ENCODE measurements around the gene GSG1. TPM values are rescaled to one million over a fixed set of nuclear protein-coding genes. Genes with fewer than 3 reads are reported as not detected.

GSG1 gene
- total RNA-seq, 3 donors from 2014 or later (not counting 1 experiment from before 2014, with no cell fraction given): not detected

- TF ChIP-seq CTCF (IDR thresholded peaks at IDR 0.05): no peak
- H3K36me3 Mint-ChIP-seq: no peaks in the 10 kb centered on the region
- no peak overlapping the region for H3K4me3 ChIP-seq (ENCODE audit: low read length)
- no peak overlapping the region for H3K4me3 Mint-ChIP-seq
- H3K27me3 Mint-ChIP-seq (ENCODE audit: low read depth in 2 of 2): no peaks in the 10 kb centered on the region
- no peak overlapping the region for H3K27ac ChIP-seq (ENCODE audit: low read length)
- no peaks in the 10 kb centered on the region for H3K9me3 Mint-ChIP-seq
- H3K27me3 ChIP-seq (ENCODE audit: control insufficient read depth, insufficient read depth, low read length): no peaks in the 10 kb centered on the region
- no peak for ATAC-seq
- H3K27ac Mint-ChIP-seq: no peak overlapping the region
- intact Hi-C loops (cut with micrococcal nuclease): no loop called here
- DNase-seq: no peak
- WGBS (ENCODE audit: insufficient coverage): 95% methylated on average over 7 of the region's 8 CpGs
- H3K4me1 Mint-ChIP-seq: no peaks in the 10 kb centered on the region
- H3K36me3 ChIP-seq (ENCODE audit: control insufficient read depth, insufficient read depth, low read length): no peaks in the 10 kb centered on the region
- no peaks in the 10 kb centered on the region for H3K4me1 ChIP-seq (ENCODE audit: control insufficient read depth, insufficient read depth, low read length)
- H3K9me3 ChIP-seq (ENCODE audit: control insufficient read depth, insufficient read depth, low read length): no peaks in the 10 kb centered on the region
These were observed 24.0 kb downstream of the GSG1 start for GRCh38 chr12:13079440-13079906.

GRCh38 chr12:13075786-13076570 is 27.5 kb downstream of the GSG1 start:
- Histone ChIP-seq H3K4me3 (ENCODE audit: low read length) (no peak overlapping the region), H3K4me1 (ENCODE audit: control insufficient read depth, insufficient read depth, low read length) (no peaks in the 10 kb centered on the region), H3K27me3 (ENCODE audit: control insufficient read depth, insufficient read depth, low read length) (no peaks in the 10 kb centered on the region), H3K27ac (ENCODE audit: low read length) (no peak overlapping the region), H3K9me3 (ENCODE audit: control insufficient read depth, insufficient read depth, low read length) (no peaks in the 10 kb centered on the region), H3K36me3 (ENCODE audit: control insufficient read depth, insufficient read depth, low read length) (peaks cover 8% of the 10 kb centered on the region)
- Mint-ChIP-seq H3K4me1 (no peaks in the 10 kb centered on the region), H3K27ac (no peak overlapping the region), H3K36me3 (no peaks in the 10 kb centered on the region), H3K27me3 (ENCODE audit: low read depth in 2 of 2) (no peaks in the 10 kb centered on the region), H3K9me3 (no peaks in the 10 kb centered on the region), H3K4me3 (no peak overlapping the region)
- WGBS (ENCODE audit: insufficient coverage): 89% methylated on average over 12 of the region's 12 CpGs
- intact Hi-C loops (cut with micrococcal nuclease): no loop called here
- no peak for DNase-seq
- no peak for ATAC-seq
- TF ChIP-seq CTCF (IDR thresholded peaks at IDR 0.05): no peak

GRCh38 chr12:13075118-13075480 is 28.4 kb downstream of the GSG1 start:
- peaks cover 8% of the 10 kb centered on the region for H3K36me3 ChIP-seq (ENCODE audit: control insufficient read depth, insufficient read depth, low read length)
- Mint-ChIP-seq H3K27ac (no peak overlapping the region), H3K4me3 (no peak overlapping the region), H3K27me3 (ENCODE audit: low read depth in 2 of 2) (no peaks in the 10 kb centered on the region), H3K9me3 (no peaks in the 10 kb centered on the region), H3K36me3 (no peaks in the 10 kb centered on the region), H3K4me1 (no peaks in the 10 kb centered on the region)
- H3K27me3 ChIP-seq (ENCODE audit: control insufficient read depth, insufficient read depth, low read length): no peaks in the 10 kb centered on the region
- H3K9me3 ChIP-seq (ENCODE audit: control insufficient read depth, insufficient read depth, low read length): no peaks in the 10 kb centered on the region
- intact Hi-C loops (cut with micrococcal nuclease): no loop called here
- no peak overlapping the region for H3K27ac ChIP-seq (ENCODE audit: low read length)
- no peak for ATAC-seq
- H3K4me1 ChIP-seq (ENCODE audit: control insufficient read depth, insufficient read depth, low read length): no peaks in the 10 kb centered on the region
- no peak overlapping the region for H3K4me3 ChIP-seq (ENCODE audit: low read length)
- no peak for TF ChIP-seq CTCF (IDR thresholded peaks at IDR 0.05)
- DNase-seq: no peak
